ENCODE measurements around the gene KCNT2.

The KCNT2 gene

DNA sequence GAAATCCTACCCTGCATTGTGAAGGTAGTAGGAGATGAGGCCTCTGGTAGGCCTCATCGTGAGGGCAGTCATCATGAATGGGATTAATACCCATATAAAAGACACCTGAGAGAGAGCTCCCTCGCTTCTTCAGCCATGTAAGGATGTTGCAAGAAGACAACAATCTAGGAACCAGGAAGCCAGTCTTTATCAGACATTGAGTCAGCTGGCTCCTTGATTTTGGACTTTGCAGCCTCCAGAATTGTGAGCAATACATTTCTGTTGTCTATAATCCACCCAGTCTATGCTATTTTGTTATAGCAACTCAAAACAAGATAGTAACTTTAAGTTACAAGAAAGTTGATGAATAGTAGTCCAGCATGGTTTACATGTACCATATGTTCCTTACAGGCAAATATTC lies 208.5 kb downstream of the KCNT2 start:
- H3K9me3 Mint-ChIP-seq, result no peaks in the 10 kb centered on the region
- no peak overlapping the region for H3K4me3 Mint-ChIP-seq
- H3K27ac Mint-ChIP-seq, result no peak overlapping the region
- no peaks in the 10 kb centered on the region for H3K4me1 Mint-ChIP-seq (ENCODE audit: low read depth)
- H3K36me3 Mint-ChIP-seq (ENCODE audit: low read depth), result no peaks in the 10 kb centered on the region
- no peaks in the 10 kb centered on the region for H3K27me3 Mint-ChIP-seq
- DNase-seq, result no peak

DNA sequence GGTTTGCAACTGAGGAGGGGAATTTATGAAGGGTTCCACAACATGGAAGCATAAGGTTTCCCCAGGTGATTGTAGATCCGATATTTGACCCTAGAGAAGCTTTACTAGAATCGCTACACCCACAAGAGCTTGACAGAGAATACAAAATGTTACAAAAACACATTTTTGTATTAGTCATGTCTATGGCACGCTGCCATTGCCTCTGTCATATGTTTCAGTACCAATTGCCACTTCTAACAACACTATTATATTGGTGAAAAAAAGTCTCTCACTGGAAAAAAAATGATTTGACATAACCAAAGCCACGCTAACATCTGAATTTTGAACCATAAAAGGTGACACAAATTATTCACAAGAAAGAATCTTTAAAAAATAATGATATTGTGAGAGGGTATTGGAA lies 214.5 kb downstream of the KCNT2 start:
- no peak for DNase-seq
- no peaks in the 10 kb centered on the region for H3K4me1 Mint-ChIP-seq (ENCODE audit: low read depth)

GRCh38 chr1:196393282-196393681 lies 215.0 kb downstream of the KCNT2 start:
- no peak for DNase-seq

More for the DNA sequence above, 214.5 kb downstream of the KCNT2 start:
- no peak overlapping the region for H3K27ac Mint-ChIP-seq
- no peaks in the 10 kb centered on the region for H3K9me3 Mint-ChIP-seq
- no peaks in the 10 kb centered on the region for H3K36me3 Mint-ChIP-seq (ENCODE audit: low read depth)
- no peaks in the 10 kb centered on the region for H3K27me3 Mint-ChIP-seq
- no peak overlapping the region for H3K4me3 Mint-ChIP-seq

GRCh38 chr1:196387766-196388165 lies 220.5 kb downstream of the KCNT2 start:
- H3K9me3 Mint-ChIP-seq, result no peaks in the 10 kb centered on the region
- no peak overlapping the region for H3K4me3 Mint-ChIP-seq
- H3K27ac Mint-ChIP-seq, result no peak overlapping the region
- H3K4me1 Mint-ChIP-seq (ENCODE audit: low read depth), result no peaks in the 10 kb centered on the region
- DNase-seq, result no peak
- no peaks in the 10 kb centered on the region for H3K27me3 Mint-ChIP-seq
- H3K36me3 Mint-ChIP-seq (ENCODE audit: low read depth), result no peaks in the 10 kb centered on the region

More at GRCh38 chr1:196393282-196393681, 215.0 kb downstream of the KCNT2 start:
- Mint-ChIP-seq H3K36me3 (ENCODE audit: low read depth) (no peaks in the 10 kb centered on the region), H3K27ac (no peak overlapping the region), H3K9me3 (no peaks in the 10 kb centered on the region), H3K4me3 (no peak overlapping the region), H3K27me3 (no peaks in the 10 kb centered on the region), H3K4me1 (ENCODE audit: low read depth) (no peaks in the 10 kb centered on the region)

DNA sequence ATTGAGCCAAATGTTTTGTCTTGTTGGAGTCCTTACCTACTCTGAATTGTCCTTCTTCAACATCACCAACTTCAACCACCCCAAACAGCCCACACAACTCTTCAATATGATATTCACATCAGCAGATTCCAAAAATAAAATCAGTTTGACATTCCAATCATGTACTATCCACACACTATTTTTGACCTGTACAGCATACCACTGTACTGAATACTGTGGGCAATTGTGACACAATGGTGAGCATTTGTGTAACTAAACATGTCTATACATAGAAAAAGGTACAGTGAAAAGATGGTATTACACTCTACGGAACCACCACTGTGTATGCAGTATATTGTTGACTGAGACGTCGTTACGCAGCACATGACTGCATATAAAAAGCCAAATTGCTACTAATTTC lies 223.1 kb downstream of the KCNT2 start:
- no peak overlapping the region for H3K27ac Mint-ChIP-seq
- H3K36me3 Mint-ChIP-seq (ENCODE audit: low read depth), result no peaks in the 10 kb centered on the region
- DNase-seq, result no peak
- no peaks in the 10 kb centered on the region for H3K4me1 Mint-ChIP-seq (ENCODE audit: low read depth)
- H3K4me3 Mint-ChIP-seq, result no peak overlapping the region
- H3K27me3 Mint-ChIP-seq, result no peaks in the 10 kb centered on the region
- H3K9me3 Mint-ChIP-seq, result no peaks in the 10 kb centered on the region

DNA sequence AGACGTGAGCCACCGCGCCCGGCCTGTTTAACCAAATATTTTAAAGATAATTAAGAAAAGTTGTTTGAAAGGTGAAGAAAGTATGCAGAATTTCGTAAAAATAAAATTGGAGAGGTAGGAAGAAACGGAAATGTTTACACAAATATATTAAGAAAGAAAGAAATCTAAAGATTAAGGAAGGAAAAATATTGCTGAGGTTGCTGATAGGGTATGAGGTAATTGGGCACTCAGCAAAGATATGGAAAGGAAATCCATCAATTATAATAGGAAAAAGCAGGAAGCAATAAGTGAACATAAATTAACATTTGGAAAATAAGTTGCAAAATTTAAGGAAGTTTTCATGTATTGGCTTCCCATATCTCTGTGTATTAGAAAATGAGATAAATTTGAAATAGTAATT lies 225.9 kb downstream of the KCNT2 start:
- no peaks in the 10 kb centered on the region for H3K36me3 Mint-ChIP-seq (ENCODE audit: low read depth)
- no peaks in the 10 kb centered on the region for H3K4me1 Mint-ChIP-seq (ENCODE audit: low read depth)
- no peak overlapping the region for H3K27ac Mint-ChIP-seq
- no peaks in the 10 kb centered on the region for H3K27me3 Mint-ChIP-seq
- H3K9me3 Mint-ChIP-seq, result no peaks in the 10 kb centered on the region
- no peak for DNase-seq
- no peak overlapping the region for H3K4me3 Mint-ChIP-seq

GRCh38 chr1:196381544-196381943 lies 226.7 kb downstream of the KCNT2 start:
- no peaks in the 10 kb centered on the region for H3K27me3 Mint-ChIP-seq
- no peak overlapping the region for H3K4me3 Mint-ChIP-seq
- no peaks in the 10 kb centered on the region for H3K36me3 Mint-ChIP-seq (ENCODE audit: low read depth)
- no peaks in the 10 kb centered on the region for H3K4me1 Mint-ChIP-seq (ENCODE audit: low read depth)
- H3K27ac Mint-ChIP-seq, result no peak overlapping the region
- DNase-seq, result no peak
- H3K9me3 Mint-ChIP-seq, result no peaks in the 10 kb centered on the region

DNA sequence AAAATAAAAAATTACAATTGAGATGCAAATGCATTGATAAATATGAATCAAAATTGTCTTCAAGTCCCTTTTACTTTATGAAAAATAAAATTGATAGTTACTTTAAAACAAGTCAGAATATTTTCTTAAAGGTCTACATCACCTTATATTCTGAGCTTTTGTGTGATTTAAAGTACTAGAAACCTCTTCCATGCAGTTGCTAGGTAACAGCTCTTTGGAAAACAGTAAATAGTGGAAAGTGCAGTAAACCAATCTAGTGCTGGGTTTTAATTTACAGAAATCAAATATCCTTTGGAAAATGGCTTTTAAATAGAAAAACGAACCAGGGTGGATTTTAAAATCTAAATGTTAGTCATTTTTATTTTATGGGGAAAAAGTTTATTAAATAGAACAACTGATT lies 227.9 kb downstream of the KCNT2 start:
- Mint-ChIP-seq H3K27me3 (no peaks in the 10 kb centered on the region), H3K36me3 (ENCODE audit: low read depth) (no peaks in the 10 kb centered on the region), H3K4me3 (no peak overlapping the region), H3K27ac (no peak overlapping the region), H3K9me3 (no peaks in the 10 kb centered on the region), H3K4me1 (ENCODE audit: low read depth) (no peaks in the 10 kb centered on the region)
- no peak for DNase-seq

GRCh38 chr1:196377811-196378210 lies 230.4 kb downstream of the KCNT2 start:
- Mint-ChIP-seq H3K27ac (no peak overlapping the region), H3K36me3 (ENCODE audit: low read depth) (no peaks in the 10 kb centered on the region), H3K4me3 (no peak overlapping the region), H3K4me1 (ENCODE audit: low read depth) (no peaks in the 10 kb centered on the region), H3K27me3 (no peaks in the 10 kb centered on the region), H3K9me3 (no peaks in the 10 kb centered on the region)
- DNase-seq, result no peak

GRCh38 chr1:196376630-196377328 lies 231.5 kb downstream of the KCNT2 start:
- no peak for DNase-seq
- Mint-ChIP-seq H3K27ac (no peak overlapping the region), H3K4me1 (ENCODE audit: low read depth) (no peaks in the 10 kb centered on the region), H3K36me3 (ENCODE audit: low read depth) (no peaks in the 10 kb centered on the region), H3K27me3 (no peaks in the 10 kb centered on the region), H3K9me3 (no peaks in the 10 kb centered on the region), H3K4me3 (no peak overlapping the region)

GRCh38 chr1:196373798-196374197 lies 234.4 kb downstream of the KCNT2 start:
- no peaks in the 10 kb centered on the region for H3K27me3 Mint-ChIP-seq
- no peaks in the 10 kb centered on the region for H3K9me3 Mint-ChIP-seq
- H3K36me3 Mint-ChIP-seq (ENCODE audit: low read depth), result no peaks in the 10 kb centered on the region
- no peaks in the 10 kb centered on the region for H3K4me1 Mint-ChIP-seq (ENCODE audit: low read depth)
- no peak overlapping the region for H3K27ac Mint-ChIP-seq
- no peak for DNase-seq
- H3K4me3 Mint-ChIP-seq, result no peak overlapping the region

DNA sequence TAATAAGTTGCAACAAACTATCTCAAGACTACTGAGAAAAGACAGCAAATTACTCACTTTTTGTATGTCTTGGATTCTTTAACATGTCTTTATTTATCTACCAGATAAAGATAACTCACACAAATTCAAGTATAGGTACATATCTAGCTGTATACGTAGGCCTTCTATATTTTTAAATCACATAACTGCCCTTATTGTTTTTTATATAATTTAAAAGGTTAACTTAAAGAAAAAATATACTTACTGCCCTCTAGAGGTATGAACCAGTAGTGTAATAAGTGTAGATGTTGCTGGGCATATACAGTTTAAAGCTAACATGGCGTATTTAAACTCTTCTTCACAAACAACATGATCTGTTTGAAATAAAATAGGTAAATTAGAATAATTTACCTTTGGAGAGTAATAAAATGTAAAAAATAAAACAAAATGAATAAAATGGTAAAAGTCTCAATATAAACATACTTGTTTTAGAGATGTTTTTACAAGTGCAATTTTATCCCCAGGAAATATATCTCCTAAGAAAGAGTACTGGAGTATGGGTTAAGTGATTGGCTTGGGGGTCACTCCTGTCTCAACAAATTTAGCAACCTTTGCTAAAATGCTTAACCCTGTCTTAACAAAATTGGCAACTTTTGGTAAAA lies 235.2 kb downstream of the KCNT2 start:
- Mint-ChIP-seq H3K4me1 (ENCODE audit: low read depth) (no peaks in the 10 kb centered on the region), H3K27me3 (no peaks in the 10 kb centered on the region), H3K27ac (no peak overlapping the region), H3K4me3 (no peak overlapping the region), H3K36me3 (ENCODE audit: low read depth) (no peaks in the 10 kb centered on the region), H3K9me3 (no peaks in the 10 kb centered on the region)
- no peak for DNase-seq

DNA sequence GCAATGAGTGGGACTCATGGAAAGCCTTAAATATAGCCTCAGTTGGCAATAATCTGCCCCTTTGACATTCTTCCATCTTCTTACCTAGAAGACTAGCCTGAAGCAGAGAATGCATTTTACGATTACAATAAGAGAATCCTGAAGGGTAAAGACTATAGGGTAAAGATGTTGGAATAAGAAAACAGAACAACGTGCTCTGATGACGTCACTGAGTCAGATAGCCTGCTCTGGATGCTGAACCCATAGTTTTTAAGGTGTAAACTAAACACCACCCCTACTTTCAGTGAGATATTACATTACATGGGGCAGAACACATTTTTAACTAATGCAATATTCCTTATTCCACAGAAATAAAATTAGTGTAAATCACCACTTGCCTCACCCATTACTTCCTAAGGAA lies 240.4 kb downstream of the KCNT2 start:
- no peaks in the 10 kb centered on the region for H3K9me3 Mint-ChIP-seq
- no peak overlapping the region for H3K4me3 Mint-ChIP-seq
- no peaks in the 10 kb centered on the region for H3K36me3 Mint-ChIP-seq (ENCODE audit: low read depth)
- no peaks in the 10 kb centered on the region for H3K4me1 Mint-ChIP-seq (ENCODE audit: low read depth)
- no peaks in the 10 kb centered on the region for H3K27me3 Mint-ChIP-seq
- no peak overlapping the region for H3K27ac Mint-ChIP-seq
- DNase-seq, result no peak

GRCh38 chr1:196366817-196367495 lies 241.3 kb downstream of the KCNT2 start:
- no peaks in the 10 kb centered on the region for H3K27me3 Mint-ChIP-seq
- no peak overlapping the region for H3K4me3 Mint-ChIP-seq
- no peaks in the 10 kb centered on the region for H3K36me3 Mint-ChIP-seq (ENCODE audit: low read depth)
- no peak overlapping the region for H3K27ac Mint-ChIP-seq
- no peaks in the 10 kb centered on the region for H3K9me3 Mint-ChIP-seq
- H3K4me1 Mint-ChIP-seq (ENCODE audit: low read depth), result no peaks in the 10 kb centered on the region
- DNase-seq, result no peak

DNA sequence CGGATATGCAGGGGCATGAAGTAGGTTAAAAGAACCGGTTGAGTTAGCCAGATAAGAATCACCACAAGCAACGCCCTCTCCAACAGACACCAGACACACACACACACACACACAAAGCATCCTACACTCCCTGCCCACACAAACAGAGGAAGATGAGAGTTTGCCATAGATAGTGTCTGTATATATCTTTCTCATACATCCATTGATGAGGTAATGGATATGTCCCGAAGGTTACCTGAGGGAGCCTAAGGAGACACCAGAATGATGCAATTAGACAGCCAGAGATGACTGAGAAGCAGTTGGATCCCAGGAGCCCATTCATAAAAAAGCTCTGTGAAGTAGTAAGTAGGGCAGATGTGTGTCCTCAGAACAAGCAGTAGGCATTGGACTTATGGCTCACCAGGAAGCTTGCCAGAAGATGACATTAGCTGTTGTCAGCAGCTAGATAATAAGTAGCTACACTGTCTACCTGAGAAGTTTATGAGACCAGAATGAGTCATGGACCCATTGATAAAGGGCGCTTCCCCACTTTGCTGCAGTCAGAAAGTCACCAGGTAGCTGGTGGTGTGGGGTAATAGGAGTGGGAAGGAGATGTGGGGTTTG lies 247.0 kb downstream of the KCNT2 start:
- H3K27me3 Mint-ChIP-seq, result no peaks in the 10 kb centered on the region
- no peaks in the 10 kb centered on the region for H3K9me3 Mint-ChIP-seq
- no peaks in the 10 kb centered on the region for H3K4me1 Mint-ChIP-seq (ENCODE audit: low read depth)
- H3K36me3 Mint-ChIP-seq (ENCODE audit: low read depth), result no peaks in the 10 kb centered on the region
- H3K4me3 Mint-ChIP-seq, result no peak overlapping the region
- DNase-seq, result no peak
- H3K27ac Mint-ChIP-seq, result no peak overlapping the region
